Sigmoid colon (tissue), 7 donors: ENCODE data around the gene TDRD3. TPM values are rescaled to one million over a fixed set of nuclear protein-coding genes. Genes with fewer than 3 reads are reported as not detected.

ENCODE experiments used
- DNase-seq: peaks from one replicate; pipeline ENCODE4 v3.0.0-alpha.2; 2019
- H3K27ac ChIP-seq, 4 donors: fragments of 200-600 bp; sonication (generic); one replicate each; pipeline ENCODE4 v1.5.1; 2016 to 2019; ENCODE audit warnings: mild to moderate bottlenecking in 1 of 4
- H3K27me3 ChIP-seq, 3 donors: fragments of 200-600 bp; sonication (generic); one replicate each; pipeline ENCODE4 v1.5.1; 2019; ENCODE audit warnings: mild to moderate bottlenecking in 1 of 3
- H3K36me3 ChIP-seq, 4 donors: fragments of 200-600 bp; sonication (generic); one replicate each; pipeline ENCODE4 v1.5.1; 2016 to 2019
- H3K4me1 ChIP-seq, 4 donors: fragments of 200-600 bp; sonication (generic); one replicate each; pipeline ENCODE4 v1.5.1; 2017 to 2019
- H3K4me3 ChIP-seq, 4 donors: fragments of 200-600 bp; sonication (generic); one replicate each; pipeline ENCODE4 v1.5.1; 2017 to 2019; ENCODE audit warnings: mild to moderate bottlenecking in 2 of 4, moderate library complexity in 1 of 4
- H3K9me3 ChIP-seq, 4 donors: fragments of 200-600 bp in 3 of 4; sonication (generic) in 3 of 4; one replicate each; pipeline versions ENCODE4 v1.5.1 to v1.6.1; 2013 to 2019
- CTCF ChIP-seq, 4 experiments: fragments of 450-650 bp in 3 of 4; fragments of 200-600 bp in 1 of 4; IDR thresholded peaks; one replicate each; pipeline ENCODE4 v1.5.1; 2016 to 2019; ENCODE audit warnings: antibody characterized with exemption in 4 of 4, mild to moderate bottlenecking in 3 of 4, moderate library complexity in 2 of 4
- EP300 ChIP-seq, 4 donors: sonication (generic); formaldehyde crosslinking; IDR thresholded peaks; one replicate each; pipeline ENCODE4 v1.6.1; 2017; ENCODE audit warnings: antibody characterized with exemption in 4 of 4
- POLR2A ChIP-seq, 2 donors: fragments of 450-650 bp; IDR thresholded peaks; one replicate each; pipeline ENCODE4 v1.6.1; 2016; ENCODE audit warnings: antibody characterized with exemption in 2 of 2, mild to moderate bottlenecking in 2 of 2, moderate library complexity in 2 of 2
- POLR2AphosphoS5 ChIP-seq, 4 donors: sonication (generic); formaldehyde crosslinking; IDR thresholded peaks; one replicate each; pipeline ENCODE4 v1.6.1; 2017; ENCODE audit warnings: antibody characterized with exemption in 4 of 4
- WGBS, 2 donors: extraction: QIAGEN DNeasy Blood & Tissue Kit; methylation state at CpG; one replicate each; pipeline ENCODE4 v1.1.7; 2013; 5-methylcytosine and 5-hydroxymethylcytosine counted together
- intact Hi-C: fragments of 100-400 bp; cut with DNase I; formaldehyde crosslinking; loops from one replicate; pipeline ENCODE4 v1.15.1; 2023
- polyA plus RNA-seq, 3 donors: library from polyadenylated mRNA; stranded (reverse); fragments of 200-250 nt; gene quantifications; one replicate each; pipeline ENCODE4 v1.2.3, GENCODE V29; 2013
- small RNA-seq, 3 donors: library from RNA; depleted of rRNA; stranded (forward); fragments of <200 nt; gene quantifications; one replicate each; pipeline ENCODE3, GENCODE V24; 2016
- total RNA-seq, 4 donors: library from RNA; depleted of rRNA; stranded (reverse); fragments of >200 nt; gene quantifications; one replicate each; pipeline ENCODE4 v1.1.0, GENCODE V29; 2016
- donor health status: healthy with polysubstance abuse.
- donor health status: Bipolar disorder and iron deficiency.
- donor health status: healthy.

The TDRD3 gene
- total and polyA plus RNA-seq, 7 donors, result 9.3 to 43.5 (median 27.4) TPM

- Histone ChIP-seq H3K4me1 (no peaks in the 10 kb centered on the region), H3K27ac (no peak overlapping the region), H3K4me3 (no peak overlapping the region), H3K9me3 (no peaks in the 10 kb centered on the region), H3K36me3 (no peaks in the 10 kb centered on the region), H3K27me3 (no peaks in the 10 kb centered on the region)
- 67 to 79% methylated on average over 4 of the region's 4 CpGs for WGBS, 2 donors
- TF ChIP-seq CTCF (IDR thresholded peaks at IDR 0.05), result no peak
- TF ChIP-seq POLR2A (IDR thresholded peaks at IDR 0.05), result no peak
- TF ChIP-seq EP300 (IDR thresholded peaks at IDR 0.05), result no peak
- TF ChIP-seq POLR2AphosphoS5 (IDR thresholded peaks at IDR 0.05), result no peak
- no peak for DNase-seq
- intact Hi-C loops, result no loop called here
These were observed 221.1 kb downstream of the TDRD3 start for GRCh38 chr13:60617991-60618733.

DNA sequence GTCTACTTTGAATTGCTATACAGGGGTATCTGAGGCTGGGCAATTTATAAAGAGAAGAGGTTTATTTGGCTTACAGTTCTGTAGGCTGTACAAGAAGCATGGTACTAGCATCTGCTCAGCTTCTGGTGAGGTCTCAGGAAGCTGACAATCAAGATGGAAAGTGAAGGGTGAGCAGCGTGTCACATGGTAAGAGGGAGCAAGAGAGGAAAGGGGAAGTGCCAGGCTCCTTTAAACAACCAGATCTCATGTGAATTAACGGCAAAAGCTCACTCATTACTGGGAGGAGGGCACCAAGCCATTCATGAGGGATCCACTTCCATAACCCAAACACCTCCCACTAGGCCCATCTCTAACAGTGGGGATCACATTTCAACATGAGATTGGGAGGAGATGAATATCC lies 222.4 kb downstream of the TDRD3 start:
- Histone ChIP-seq H3K9me3 (no peaks in the 10 kb centered on the region), H3K27ac (no peak overlapping the region), H3K4me3 (no peak overlapping the region), H3K4me1 (no peaks in the 10 kb centered on the region), H3K36me3 (no peaks in the 10 kb centered on the region), H3K27me3 (no peaks in the 10 kb centered on the region)
- no peak for DNase-seq
- WGBS, 2 donors, result 80 to 87% methylated on average over 2 of the region's 2 CpGs
- TF ChIP-seq POLR2AphosphoS5 (IDR thresholded peaks at IDR 0.05) (no peak), POLR2A (IDR thresholded peaks at IDR 0.05) (no peak), CTCF (IDR thresholded peaks at IDR 0.05) (no peak), EP300 (IDR thresholded peaks at IDR 0.05) (no peak)
- intact Hi-C loops, result no loop called here

- no peaks in the 10 kb centered on the region for H3K9me3 ChIP-seq
- DNase-seq, result no peak
- H3K27me3 ChIP-seq, result no peaks in the 10 kb centered on the region
- no peaks in the 10 kb centered on the region for H3K36me3 ChIP-seq
- no peaks in the 10 kb centered on the region for H3K4me1 ChIP-seq
- intact Hi-C loops, result no loop called here
- no peak for TF ChIP-seq POLR2AphosphoS5 (IDR thresholded peaks at IDR 0.05)
- no peak for TF ChIP-seq CTCF (IDR thresholded peaks at IDR 0.05)
- no peak for TF ChIP-seq POLR2A (IDR thresholded peaks at IDR 0.05)
- no peak for TF ChIP-seq EP300 (IDR thresholded peaks at IDR 0.05)
- WGBS, 2 donors, result 67 to 70% methylated on average over 5 of the region's 5 CpGs
- H3K27ac ChIP-seq, result no peak overlapping the region
- H3K4me3 ChIP-seq, result no peak overlapping the region
These were observed 223.8 kb downstream of the TDRD3 start for GRCh38 chr13:60620611-60621395.

DNA sequence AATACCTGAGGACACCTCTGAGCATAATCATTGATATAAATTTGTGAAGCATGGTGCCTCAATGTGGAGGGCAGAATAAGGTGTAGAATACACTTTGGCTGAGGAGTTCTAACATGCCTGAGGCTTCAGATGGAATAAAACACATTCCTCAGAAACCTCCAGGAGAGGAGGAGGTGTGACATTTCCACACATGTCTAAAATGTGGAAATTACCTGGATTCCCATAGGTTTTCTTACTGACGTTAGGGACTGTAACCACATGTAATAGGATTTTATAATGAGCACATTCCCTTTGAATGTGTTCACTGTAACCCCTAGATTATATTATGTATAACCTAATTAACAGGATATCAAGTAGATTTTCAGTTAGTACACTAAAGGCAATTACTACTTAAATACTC lies 226.1 kb downstream of the TDRD3 start:
- 38 to 74% methylated on average over 1 of the region's 1 CpG for WGBS, 2 donors
- H3K27ac ChIP-seq, result no peak overlapping the region
- H3K27me3 ChIP-seq, result no peaks in the 10 kb centered on the region
- H3K4me3 ChIP-seq, result no peak overlapping the region
- intact Hi-C loops, result no loop called here
- no peak for DNase-seq
- H3K36me3 ChIP-seq, result no peaks in the 10 kb centered on the region
- no peaks in the 10 kb centered on the region for H3K4me1 ChIP-seq
- H3K9me3 ChIP-seq, result no peaks in the 10 kb centered on the region
- TF ChIP-seq POLR2AphosphoS5 (IDR thresholded peaks at IDR 0.05), result no peak
- no peak for TF ChIP-seq POLR2A (IDR thresholded peaks at IDR 0.05)
- no peak for TF ChIP-seq EP300 (IDR thresholded peaks at IDR 0.05)
- no peak for TF ChIP-seq CTCF (IDR thresholded peaks at IDR 0.05)

Small RNA genes lying within 50 kb of the gene (small RNA-seq; reads per million reads assigned to genes)
- gene RNA5SP31, result 0 reads per million in 3 donors

Other genes with a start within 250 kb of the TDRD3 start
- gene DIAPH3, start 233.3 kb upstream of the TDRD3 start, total RNA-seq, result 1 to 10 TPM in 2 of 4 donors, under 1 TPM in 1, not detected in 1; 0.16 to 1.9 (median 1.1) TPM
- 1 to 10 TPM in 2 of 3 donors, under 1 TPM in 1; 0.69 to 3.8 (median 1.2) TPM for gene DIAPH3, start 233.3 kb upstream of the TDRD3 start, polyA plus RNA-seq